GM23338 (cell line): ENCODE measurements around the gene DAGLA. TPM values are rescaled to one million over a fixed set of nuclear protein-coding genes. Genes with fewer than 3 reads are reported as not detected.

Source experiments
- ATAC-seq: fragments of 200-7000 bp; cut with Tn5 transposase; 3 replicates; pipeline ENCODE4 v1.9.1; 2020
- DNase-seq: peaks from one replicate; pipeline ENCODE4 v3.0.0-alpha.2; 2015; ENCODE audit warnings: low spot score
- H2AFZ ChIP-seq: fragments of 200-600 bp; sonication (generic); 2 replicates; pipeline ENCODE4 v1.8.0; 2016; ENCODE audit warnings: antibody characterized with exemption, mild to moderate bottlenecking, moderate library complexity
- H3F3A ChIP-seq: fragments of 200-600 bp; sonication (generic); replicated peaks from 2 replicates; pipeline ENCODE4 v1.8.0; 2017; ENCODE audit warnings: antibody characterized with exemption, mixed run types, low read depth
- H3K27ac ChIP-seq: fragments of 200-600 bp; sonication (generic); 2 replicates; pipeline ENCODE4 v1.6.1; 2016; ENCODE audit warnings: low read depth
- H3K27me3 ChIP-seq: fragments of 200-600 bp; sonication (generic); 2 replicates; pipeline ENCODE4 v1.8.0; 2016; ENCODE audit warnings: mild to moderate bottlenecking, mixed run types, moderate library complexity; ENCODE audit not compliant: insufficient read depth
- H3K36me3 ChIP-seq: fragments of 200-600 bp; sonication (generic); 2 replicates; pipeline ENCODE4 v1.8.0; 2016; ENCODE audit warnings: mild to moderate bottlenecking; ENCODE audit not compliant: insufficient read depth
- H3K4me1 ChIP-seq: fragments of 200-600 bp; sonication (generic); 2 replicates; pipeline ENCODE4 v1.8.0; 2016; ENCODE audit warnings: mild to moderate bottlenecking, moderate library complexity; ENCODE audit not compliant: insufficient read depth
- H3K4me2 ChIP-seq: fragments of 200-600 bp; sonication (generic); 2 replicates; pipeline ENCODE4 v1.7.1; 2017; ENCODE audit warnings: mixed run types
- H3K4me3 ChIP-seq: fragments of 200-600 bp; sonication (generic); 2 replicates; pipeline ENCODE4 v1.6.1; 2016; ENCODE audit warnings: mixed run types
- H3K79me2 ChIP-seq: fragments of 200-600 bp; sonication (generic); replicated peaks from 2 replicates; pipeline ENCODE4 v1.8.0; 2017; ENCODE audit warnings: mild to moderate bottlenecking; ENCODE audit not compliant: insufficient read depth
- H3K9me2 ChIP-seq: fragments of 200-600 bp; sonication (generic); 2 replicates; pipeline ENCODE4 v1.8.0; 2017; ENCODE audit not compliant: insufficient read depth
- H4K20me1 ChIP-seq: fragments of 200-600 bp; sonication (generic); replicated peaks from 2 replicates; pipeline ENCODE4 v1.8.0; 2017; ENCODE audit warnings: mild to moderate bottlenecking; ENCODE audit not compliant: insufficient read depth
- H3K27ac Mint-ChIP-seq: 2 replicates; pipeline ENCODE4 v1.8.0; 2020; ENCODE audit warnings: inconsistent platforms, mild to moderate bottlenecking, moderate library complexity, mixed read lengths
- H3K27me3 Mint-ChIP-seq: 3 replicates; pipeline ENCODE4 v1.8.0; 2022; ENCODE audit warnings: low read depth, mild to moderate bottlenecking, moderate library complexity, mixed read lengths, inconsistent platforms; ENCODE audit not compliant: insufficient read depth, poor library complexity
- H3K36me3 Mint-ChIP-seq: 3 replicates; pipeline ENCODE4 v1.8.0; 2021; ENCODE audit warnings: low read depth, mild to moderate bottlenecking, inconsistent platforms, moderate library complexity, mixed read lengths
- H3K4me1 Mint-ChIP-seq: 3 replicates; pipeline ENCODE4 v1.8.0; 2020; ENCODE audit warnings: mild to moderate bottlenecking, inconsistent platforms, mixed read lengths
- H3K4me3 Mint-ChIP-seq: 3 replicates; pipeline ENCODE4 v1.8.0; 2021; ENCODE audit warnings: moderate library complexity, mild to moderate bottlenecking, inconsistent platforms, mixed read lengths
- H3K9me3 Mint-ChIP-seq: 3 replicates; pipeline ENCODE4 v1.8.0; 2020; ENCODE audit warnings: moderate library complexity, mild to moderate bottlenecking, inconsistent platforms, mixed read lengths
- CREB1 ChIP-seq: fragments of 250-450 bp; sonication (Bioruptor Pico); IDR thresholded peaks from 2 replicates; pipeline ENCODE4 v1.5.0; 2020; ENCODE audit warnings: low read depth, mild to moderate bottlenecking, moderate library complexity
- CTCF ChIP-seq, 2 experiments: fragments of 200-600 bp in 1 of 2; sonication (generic) in 1 of 2; conservative IDR thresholded peaks; 2 replicates each; pipeline versions ENCODE4 v1.5.1 to v1.6.1; 2016 to 2017; ENCODE audit warnings: antibody characterized with exemption in 2 of 2, low read depth in 2 of 2, mild to moderate bottlenecking in 2 of 2, moderate library complexity in 1 of 2
- EZH2 ChIP-seq: fragments of 200-600 bp; sonication (generic); IDR thresholded peaks from one replicate; pipeline ENCODE4 v1.8.0; 2017; ENCODE audit warnings: antibody characterized with exemption, mild to moderate bottlenecking, low read depth; ENCODE audit not compliant: unreplicated experiment
- EZH2phosphoT487 ChIP-seq: fragments of 200-600 bp; sonication (generic); IDR thresholded peaks from one replicate; pipeline ENCODE4 v1.8.1; 2018; ENCODE audit warnings: antibody characterized with exemption; ENCODE audit not compliant: unreplicated experiment
- JUNB ChIP-seq: IDR thresholded peaks from one replicate; pipeline ENCODE4 v1.6.1; 2016; ENCODE audit warnings: antibody characterized with exemption; ENCODE audit not compliant: unreplicated experiment
- NANOG ChIP-seq: IDR thresholded peaks from 2 replicates; pipeline ENCODE4 v1.6.1; 2016; ENCODE audit warnings: antibody characterized with exemption, borderline replicate concordance
- POLR2AphosphoS5 ChIP-seq: IDR thresholded peaks from 2 replicates; pipeline ENCODE4 v1.6.1; 2016; ENCODE audit warnings: antibody characterized with exemption, low read depth
- STAT1 ChIP-seq: IDR thresholded peaks from one replicate; pipeline ENCODE4 v1.6.1; 2016; ENCODE audit warnings: antibody characterized with exemption; ENCODE audit not compliant: unreplicated experiment
- ZNF114 ChIP-seq: fragments of 250-450 bp; sonication (Bioruptor Pico); IDR thresholded peaks from 2 replicates; pipeline ENCODE4 v1.5.0; 2020; ENCODE audit warnings: mild to moderate bottlenecking, moderate library complexity
- ZNF331 ChIP-seq: fragments of 250-450 bp; sonication (Bioruptor Pico); IDR thresholded peaks from 2 replicates; pipeline ENCODE4 v1.5.0; 2020; ENCODE audit warnings: low read depth, mild to moderate bottlenecking, moderate library complexity
- polyA plus RNA-seq: library from polyadenylated mRNA; unstranded; fragments of >200 nt; fragmentation: Nextera tagmentation; extraction: Ambion mirVana; gene quantifications from 2 replicates; pipeline ENCODE4 v1.2.1, GENCODE V29; 2016
- total RNA-seq: library from RNA; depleted of rRNA; stranded (reverse); fragments of >200 nt; shearing (Covaris generic); gene quantifications from 2 replicates; pipeline ENCODE4 v1.2.3, GENCODE V29; 2014
- TF ChIP-seq, protein P1 (sequence below): fragments of 250-450 bp; sonication (Bioruptor Pico); IDR thresholded peaks from 2 replicates; pipeline ENCODE4 v1.5.0; 2020; ENCODE audit warnings: mild to moderate bottlenecking, moderate library complexity
- TF ChIP-seq, protein P2 (sequence below): IDR thresholded peaks from one replicate; pipeline ENCODE4 v1.6.1; 2018; ENCODE audit warnings: antibody characterized with exemption; ENCODE audit not compliant: unreplicated experiment
- TF ChIP-seq, protein P3 (sequence below): IDR thresholded peaks from 2 replicates; pipeline ENCODE4 v1.6.1; 2016; ENCODE audit warnings: antibody characterized with exemption

DAGLA gene
- total and polyA plus RNA-seq, 2 experiments from 2014 or later: 0.55 to 2.5 TPM

DNA sequence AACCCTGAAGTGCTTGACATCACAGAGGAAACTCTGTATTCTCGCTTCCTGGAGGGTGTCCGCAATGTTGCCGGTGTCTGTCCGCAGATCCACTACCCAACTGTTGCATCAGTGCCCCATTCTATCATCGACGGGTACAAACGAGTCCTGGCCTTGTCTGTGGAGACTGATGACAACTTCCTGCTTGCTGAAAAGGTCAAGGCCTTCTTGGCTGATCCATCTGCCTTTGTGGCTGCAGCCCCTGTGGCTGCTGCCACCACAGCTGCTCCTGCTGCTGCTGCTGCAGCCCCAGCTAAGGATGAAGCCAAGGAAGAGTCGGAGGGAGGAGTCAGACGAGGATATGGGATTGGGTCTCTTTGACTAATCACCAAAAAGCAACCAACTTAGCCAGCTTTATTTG lies 42.9 kb upstream of the DAGLA start:
- Histone ChIP-seq H3K4me3 (no peak overlapping the region), H3K4me2 (no peak overlapping the region), H3K79me2 (no peaks in the 10 kb centered on the region), H4K20me1 (no peaks in the 10 kb centered on the region), H3K27ac (no peak overlapping the region), H3F3A (no peaks in the 10 kb centered on the region; the same call in 1 of the 2 replicates), H3K9me2 (peaks cover 4% of the 10 kb centered on the region; the same call in 1 of the 2 replicates), H2AFZ (no peak overlapping the region), H3K36me3 (no peaks in the 10 kb centered on the region), H3K4me1 (no peaks in the 10 kb centered on the region), H3K27me3 (no peaks in the 10 kb centered on the region)
- H3K9me3 Mint-ChIP-seq: no peaks in the 10 kb centered on the region
- peaks cover 13% of the 10 kb centered on the region; the same call in 2 of the 3 replicates for H3K4me1 Mint-ChIP-seq
- H3K27ac Mint-ChIP-seq: no peak overlapping the region
- no peak for DNase-seq
- H3K4me3 Mint-ChIP-seq: no peak overlapping the region
- no peaks in the 10 kb centered on the region for H3K36me3 Mint-ChIP-seq
- ATAC-seq: peak; percentile 18; the same call in 2 of the 3 replicates
- TF ChIP-seq CREB1 (CRISPR knock-in tag) (no peak), ZNF331 (CRISPR knock-in tag) (no peak), JUNB (no peak), ZNF114 (CRISPR knock-in tag) (no peak), POLR2AphosphoS5 (no peak), STAT1 (no peak), EZH2phosphoT487 (no peak), NANOG (no peak), EZH2 (no peak), CTCF (conservative IDR thresholded peaks at IDR 0.05; ENCODE audit: low read depth in 2 of 2) (no peak)
- TF ChIP-seq, protein P1, sequence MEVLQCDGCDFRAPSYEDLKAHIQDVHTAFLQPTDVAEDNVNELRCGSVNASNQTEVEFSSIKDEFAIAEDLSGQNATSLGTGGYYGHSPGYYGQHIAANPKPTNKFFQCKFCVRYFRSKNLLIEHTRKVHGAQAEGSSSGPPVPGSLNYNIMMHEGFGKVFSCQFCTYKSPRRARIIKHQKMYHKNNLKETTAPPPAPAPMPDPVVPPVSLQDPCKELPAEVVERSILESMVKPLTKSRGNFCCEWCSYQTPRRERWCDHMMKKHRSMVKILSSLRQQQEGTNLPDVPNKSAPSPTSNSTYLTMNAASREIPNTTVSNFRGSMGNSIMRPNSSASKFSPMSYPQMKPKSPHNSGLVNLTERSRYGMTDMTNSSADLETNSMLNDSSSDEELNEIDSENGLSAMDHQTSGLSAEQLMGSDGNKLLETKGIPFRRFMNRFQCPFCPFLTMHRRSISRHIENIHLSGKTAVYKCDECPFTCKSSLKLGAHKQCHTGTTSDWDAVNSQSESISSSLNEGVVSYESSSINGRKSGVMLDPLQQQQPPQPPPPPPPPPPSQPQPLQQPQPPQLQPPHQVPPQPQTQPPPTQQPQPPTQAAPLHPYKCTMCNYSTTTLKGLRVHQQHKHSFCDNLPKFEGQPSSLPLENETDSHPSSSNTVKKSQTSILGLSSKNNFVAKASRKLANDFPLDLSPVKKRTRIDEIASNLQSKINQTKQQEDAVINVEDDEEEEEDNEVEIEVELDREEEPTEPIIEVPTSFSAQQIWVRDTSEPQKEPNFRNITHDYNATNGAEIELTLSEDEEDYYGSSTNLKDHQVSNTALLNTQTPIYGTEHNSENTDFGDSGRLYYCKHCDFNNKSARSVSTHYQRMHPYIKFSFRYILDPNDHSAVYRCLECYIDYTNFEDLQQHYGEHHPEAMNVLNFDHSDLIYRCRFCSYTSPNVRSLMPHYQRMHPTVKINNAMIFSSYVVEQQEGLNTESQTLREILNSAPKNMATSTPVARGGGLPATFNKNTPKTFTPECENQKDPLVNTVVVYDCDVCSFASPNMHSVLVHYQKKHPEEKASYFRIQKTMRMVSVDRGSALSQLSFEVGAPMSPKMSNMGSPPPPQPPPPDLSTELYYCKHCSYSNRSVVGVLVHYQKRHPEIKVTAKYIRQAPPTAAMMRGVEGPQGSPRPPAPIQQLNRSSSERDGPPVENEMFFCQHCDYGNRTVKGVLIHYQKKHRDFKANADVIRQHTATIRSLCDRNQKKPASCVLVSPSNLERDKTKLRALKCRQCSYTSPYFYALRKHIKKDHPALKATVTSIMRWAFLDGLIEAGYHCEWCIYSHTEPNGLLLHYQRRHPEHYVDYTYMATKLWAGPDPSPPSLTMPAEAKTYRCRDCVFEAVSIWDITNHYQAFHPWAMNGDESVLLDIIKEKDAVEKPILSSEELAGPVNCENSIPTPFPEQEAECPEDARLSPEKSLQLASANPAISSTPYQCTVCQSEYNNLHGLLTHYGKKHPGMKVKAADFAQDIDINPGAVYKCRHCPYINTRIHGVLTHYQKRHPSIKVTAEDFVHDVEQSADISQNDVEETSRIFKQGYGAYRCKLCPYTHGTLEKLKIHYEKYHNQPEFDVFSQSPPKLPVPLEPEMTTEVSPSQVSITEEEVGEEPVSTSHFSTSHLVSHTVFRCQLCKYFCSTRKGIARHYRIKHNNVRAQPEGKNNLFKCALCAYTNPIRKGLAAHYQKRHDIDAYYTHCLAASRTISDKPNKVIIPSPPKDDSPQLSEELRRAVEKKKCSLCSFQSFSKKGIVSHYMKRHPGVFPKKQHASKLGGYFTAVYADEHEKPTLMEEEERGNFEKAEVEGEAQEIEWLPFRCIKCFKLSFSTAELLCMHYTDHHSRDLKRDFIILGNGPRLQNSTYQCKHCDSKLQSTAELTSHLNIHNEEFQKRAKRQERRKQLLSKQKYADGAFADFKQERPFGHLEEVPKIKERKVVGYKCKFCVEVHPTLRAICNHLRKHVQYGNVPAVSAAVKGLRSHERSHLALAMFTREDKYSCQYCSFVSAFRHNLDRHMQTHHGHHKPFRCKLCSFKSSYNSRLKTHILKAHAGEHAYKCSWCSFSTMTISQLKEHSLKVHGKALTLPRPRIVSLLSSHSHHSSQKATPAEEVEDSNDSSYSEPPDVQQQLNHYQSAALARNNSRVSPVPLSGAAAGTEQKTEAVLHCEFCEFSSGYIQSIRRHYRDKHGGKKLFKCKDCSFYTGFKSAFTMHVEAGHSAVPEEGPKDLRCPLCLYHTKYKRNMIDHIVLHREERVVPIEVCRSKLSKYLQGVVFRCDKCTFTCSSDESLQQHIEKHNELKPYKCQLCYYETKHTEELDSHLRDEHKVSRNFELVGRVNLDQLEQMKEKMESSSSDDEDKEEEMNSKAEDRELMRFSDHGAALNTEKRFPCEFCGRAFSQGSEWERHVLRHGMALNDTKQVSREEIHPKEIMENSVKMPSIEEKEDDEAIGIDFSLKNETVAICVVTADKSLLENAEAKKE (CRISPR knock-in tag): no peak
- TF ChIP-seq, protein P2, sequence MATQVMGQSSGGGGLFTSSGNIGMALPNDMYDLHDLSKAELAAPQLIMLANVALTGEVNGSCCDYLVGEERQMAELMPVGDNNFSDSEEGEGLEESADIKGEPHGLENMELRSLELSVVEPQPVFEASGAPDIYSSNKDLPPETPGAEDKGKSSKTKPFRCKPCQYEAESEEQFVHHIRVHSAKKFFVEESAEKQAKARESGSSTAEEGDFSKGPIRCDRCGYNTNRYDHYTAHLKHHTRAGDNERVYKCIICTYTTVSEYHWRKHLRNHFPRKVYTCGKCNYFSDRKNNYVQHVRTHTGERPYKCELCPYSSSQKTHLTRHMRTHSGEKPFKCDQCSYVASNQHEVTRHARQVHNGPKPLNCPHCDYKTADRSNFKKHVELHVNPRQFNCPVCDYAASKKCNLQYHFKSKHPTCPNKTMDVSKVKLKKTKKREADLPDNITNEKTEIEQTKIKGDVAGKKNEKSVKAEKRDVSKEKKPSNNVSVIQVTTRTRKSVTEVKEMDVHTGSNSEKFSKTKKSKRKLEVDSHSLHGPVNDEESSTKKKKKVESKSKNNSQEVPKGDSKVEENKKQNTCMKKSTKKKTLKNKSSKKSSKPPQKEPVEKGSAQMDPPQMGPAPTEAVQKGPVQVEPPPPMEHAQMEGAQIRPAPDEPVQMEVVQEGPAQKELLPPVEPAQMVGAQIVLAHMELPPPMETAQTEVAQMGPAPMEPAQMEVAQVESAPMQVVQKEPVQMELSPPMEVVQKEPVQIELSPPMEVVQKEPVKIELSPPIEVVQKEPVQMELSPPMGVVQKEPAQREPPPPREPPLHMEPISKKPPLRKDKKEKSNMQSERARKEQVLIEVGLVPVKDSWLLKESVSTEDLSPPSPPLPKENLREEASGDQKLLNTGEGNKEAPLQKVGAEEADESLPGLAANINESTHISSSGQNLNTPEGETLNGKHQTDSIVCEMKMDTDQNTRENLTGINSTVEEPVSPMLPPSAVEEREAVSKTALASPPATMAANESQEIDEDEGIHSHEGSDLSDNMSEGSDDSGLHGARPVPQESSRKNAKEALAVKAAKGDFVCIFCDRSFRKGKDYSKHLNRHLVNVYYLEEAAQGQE: no peak
- TF ChIP-seq, protein P3, sequence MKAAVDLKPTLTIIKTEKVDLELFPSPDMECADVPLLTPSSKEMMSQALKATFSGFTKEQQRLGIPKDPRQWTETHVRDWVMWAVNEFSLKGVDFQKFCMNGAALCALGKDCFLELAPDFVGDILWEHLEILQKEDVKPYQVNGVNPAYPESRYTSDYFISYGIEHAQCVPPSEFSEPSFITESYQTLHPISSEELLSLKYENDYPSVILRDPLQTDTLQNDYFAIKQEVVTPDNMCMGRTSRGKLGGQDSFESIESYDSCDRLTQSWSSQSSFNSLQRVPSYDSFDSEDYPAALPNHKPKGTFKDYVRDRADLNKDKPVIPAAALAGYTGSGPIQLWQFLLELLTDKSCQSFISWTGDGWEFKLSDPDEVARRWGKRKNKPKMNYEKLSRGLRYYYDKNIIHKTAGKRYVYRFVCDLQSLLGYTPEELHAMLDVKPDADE: no peak
- peaks cover 14% of the 10 kb centered on the region for H3K27me3 Mint-ChIP-seq
